PC-9 (cell line): ENCODE measurements around the gene INPP5J. TPM values are rescaled to one million over a fixed set of nuclear protein-coding genes. Genes with fewer than 3 reads are reported as not detected.

ENCODE experiments used
- BruUV-seq: library from RNA; stranded (reverse); fragments of 400-500 nt; replicated peaks from 2 replicates; lab custom pipeline; 2021; lab: Mats Ljungman, UMichigan
- CTCF ChIA-PET: fragments of 300-600 bp; sonication (Branson Sonifier 250); formaldehyde crosslinking; loops from one replicate; lab custom pipeline; 2022; ENCODE audit warnings: antibody characterized with exemption; lab: Charles Lee
- POLR2A ChIA-PET: fragments of 300-600 bp; sonication (Branson Sonifier 250); formaldehyde crosslinking; loops from one replicate; lab custom pipeline; 2022; ENCODE audit warnings: antibody characterized with exemption; ENCODE audit not compliant: unreplicated experiment; lab: Charles Lee
- DNase-seq, 2 experiments: peaks; one replicate each; pipeline versions ENCODE4 v3.0.0 to v3.0.0-alpha.2; 2015 to 2022; ENCODE audit warnings: mixed read lengths in 1 of 2
- H2AFZ ChIP-seq: fragments of 200-600 bp; sonication (generic); 2 replicates; pipeline ENCODE4 v1.8.1; 2017; ENCODE audit warnings: antibody characterized with exemption
- H3F3A ChIP-seq: fragments of 200-600 bp; sonication (generic); 2 replicates; pipeline ENCODE4 v1.8.1; 2017; ENCODE audit warnings: antibody characterized with exemption, mild to moderate bottlenecking, low read depth; ENCODE audit not compliant: insufficient read depth
- H3K27ac ChIP-seq: fragments of 200-600 bp; sonication (generic); 2 replicates; pipeline ENCODE4 v1.6.1; 2016; ENCODE audit warnings: mixed run types
- H3K27me3 ChIP-seq: fragments of 200-600 bp; sonication (generic); 2 replicates; pipeline ENCODE4 v1.6.1; 2016; ENCODE audit warnings: low read depth, mixed run types; ENCODE audit not compliant: insufficient read depth
- H3K36me3 ChIP-seq: fragments of 200-600 bp; sonication (generic); 2 replicates; pipeline ENCODE4 v1.6.1; 2016; ENCODE audit warnings: low read depth, mixed run types
- H3K4me1 ChIP-seq: fragments of 200-600 bp; sonication (generic); replicated peaks from 2 replicates; pipeline ENCODE4 v1.6.1; 2016; ENCODE audit warnings: mixed run types; ENCODE audit not compliant: insufficient read depth
- H3K4me2 ChIP-seq: fragments of 200-600 bp; sonication (generic); 2 replicates; pipeline ENCODE4 v1.6.1; 2017; ENCODE audit warnings: mixed run types
- H3K4me3 ChIP-seq: fragments of 200-600 bp; sonication (generic); 2 replicates; pipeline ENCODE4 v1.6.1; 2016; ENCODE audit warnings: mixed run types
- H3K79me2 ChIP-seq: fragments of 200-600 bp; sonication (generic); 2 replicates; pipeline ENCODE4 v1.6.1; 2017; ENCODE audit warnings: low read depth, mixed run types
- H3K9me2 ChIP-seq: fragments of 200-600 bp; sonication (generic); 2 replicates; pipeline ENCODE4 v1.8.1; 2017; ENCODE audit warnings: mild to moderate bottlenecking; ENCODE audit not compliant: insufficient read depth
- H3K9me3 ChIP-seq: fragments of 200-600 bp; sonication (generic); 2 replicates; pipeline ENCODE4 v1.8.1; 2016; ENCODE audit warnings: low read depth; ENCODE audit not compliant: insufficient read depth
- H4K20me1 ChIP-seq: fragments of 200-600 bp; sonication (generic); 2 replicates; pipeline ENCODE4 v1.8.1; 2017; ENCODE audit not compliant: insufficient read depth
- CTCF ChIP-seq: fragments of 200-600 bp; sonication (generic); conservative IDR thresholded peaks from 2 replicates; pipeline ENCODE4 v1.6.1; 2017; ENCODE audit warnings: mixed run types, antibody characterized with exemption, mild to moderate bottlenecking, moderate library complexity
- EZH2 ChIP-seq: fragments of 200-600 bp; sonication (generic); IDR thresholded peaks from 2 replicates; pipeline ENCODE4 v1.8.0; 2017; ENCODE audit warnings: antibody characterized with exemption, low read depth
- intact Hi-C: fragments of 100-400 bp; cut with micrococcal nuclease; formaldehyde crosslinking; loops from one replicate; pipeline ENCODE4 v1.10.0; 2022; ENCODE audit not compliant: unreplicated experiment
- total RNA-seq: library from RNA; stranded (reverse); gene quantifications from 2 replicates; pipeline ENCODE4 v1.2.3, GENCODE V29; 2021

The INPP5J gene
- total RNA-seq, 1 experiment from 2014 or later: 1.7 TPM

DNA sequence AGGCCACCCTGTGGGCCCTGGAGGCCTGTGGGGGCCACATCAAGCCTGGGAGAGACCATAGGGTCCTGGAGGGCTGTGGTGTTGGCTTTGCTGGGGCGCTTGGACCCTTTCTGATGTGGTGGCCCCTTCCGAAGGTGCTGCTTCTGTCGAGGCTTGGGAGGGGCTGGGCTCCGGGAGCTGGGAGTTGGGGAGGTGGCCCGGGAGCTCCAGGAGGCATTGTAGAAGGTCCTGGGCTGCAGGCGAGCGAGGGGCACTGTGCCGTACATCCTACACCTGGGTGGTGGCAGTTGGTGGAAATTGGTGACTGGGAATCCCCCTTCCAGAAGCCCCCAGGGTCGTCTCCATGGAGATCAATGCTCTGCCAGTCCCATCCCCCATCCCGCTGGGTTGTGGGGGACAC is 15.0 kb downstream of the INPP5J start:
- CTCF ChIA-PET: no interaction called here
- no TSS peak for BruUV-seq

GRCh38 chr22:31138126-31138525 is 15.4 kb downstream of the INPP5J start:
- Histone ChIP-seq H3K36me3 (no peaks in the 10 kb centered on the region), H3K4me2 (no peak overlapping the region), H3K4me1 (no peaks in the 10 kb centered on the region), H3F3A (no peaks in the 10 kb centered on the region), H3K9me2 (no peaks in the 10 kb centered on the region), H3K27ac (no peak overlapping the region), H3K4me3 (no peak overlapping the region), H3K79me2 (no peaks in the 10 kb centered on the region), H3K9me3 (no peaks in the 10 kb centered on the region), H4K20me1 (no peaks in the 10 kb centered on the region), H2AFZ (no peak overlapping the region), H3K27me3 (peaks cover 6% of the 10 kb centered on the region)
- intact Hi-C loops: no loop called here
- no TSS peak for BruUV-seq
- POLR2A ChIA-PET: interaction anchor here (0.6 kb wide), 1 partner anchor 15 kb away, joined by 10 read pairs; the partner anchor contains the start of gene INPP5J
- CTCF ChIA-PET: no interaction called here
- no peak for DNase-seq
- TF ChIP-seq EZH2 (no peak), CTCF (no peak)

More for the DNA sequence above, 15.0 kb downstream of the INPP5J start:
- Histone ChIP-seq H3K4me3 (no peak overlapping the region), H4K20me1 (no peaks in the 10 kb centered on the region), H3K4me1 (no peaks in the 10 kb centered on the region), H3K36me3 (no peaks in the 10 kb centered on the region), H3K4me2 (no peak overlapping the region), H3K9me3 (no peaks in the 10 kb centered on the region), H3K9me2 (no peaks in the 10 kb centered on the region), H3K79me2 (no peaks in the 10 kb centered on the region), H3F3A (0 out of 2 replicates have a peak, but pooled peaks cover under 1% of the 10 kb centered on the region), H3K27ac (no peak overlapping the region), H2AFZ (no peak overlapping the region), H3K27me3 (peaks cover 6% of the 10 kb centered on the region)
- intact Hi-C loops: no loop called here
- POLR2A ChIA-PET: interaction anchor here (0.6 kb wide), 1 partner anchor 15 kb away, joined by 10 read pairs; the partner anchor contains the start of gene INPP5J
- no peak for TF ChIP-seq CTCF
- TF ChIP-seq EZH2: no peak
- DNase-seq: no peak

DNA sequence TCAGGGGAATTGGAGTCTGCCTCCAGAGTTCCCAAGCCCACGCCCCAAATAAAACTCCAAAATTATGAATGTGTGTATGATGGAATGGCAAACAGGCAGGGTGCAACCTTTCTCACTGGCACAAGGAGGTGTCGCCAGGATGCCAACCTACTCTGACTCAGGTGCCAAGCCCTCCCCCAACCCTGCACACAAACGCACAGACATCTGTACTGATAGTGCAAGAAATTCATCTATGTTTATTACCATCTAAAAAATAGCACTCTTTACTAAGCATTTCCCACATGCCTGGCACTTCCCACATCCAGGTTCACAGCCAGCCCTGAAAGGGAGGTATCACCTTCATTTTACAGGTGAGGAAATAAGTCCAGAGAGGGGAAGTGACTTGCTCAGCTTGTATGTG is 16.3 kb downstream of the INPP5J start:
- Histone ChIP-seq H3K36me3 (no peaks in the 10 kb centered on the region), H3K9me2 (no peaks in the 10 kb centered on the region), H3K79me2 (no peaks in the 10 kb centered on the region), H3K27me3 (peaks cover 6% of the 10 kb centered on the region), H3F3A (peaks cover 4% of the 10 kb centered on the region; the same call in 1 of the 2 replicates), H3K4me1 (no peaks in the 10 kb centered on the region), H4K20me1 (no peaks in the 10 kb centered on the region), H3K27ac (no peak overlapping the region), H3K4me3 (no peak overlapping the region), H3K9me3 (no peaks in the 10 kb centered on the region), H2AFZ (no peak overlapping the region), H3K4me2 (no peak overlapping the region)
- intact Hi-C loops: no loop called here
- BruUV-seq: no TSS peak
- no peak for DNase-seq
- TF ChIP-seq CTCF: no peak
- no peak for TF ChIP-seq EZH2
- ChIA-PET CTCF (no interaction called here), POLR2A (interaction anchor here (0.6 kb wide), 1 partner anchor 9 kb away, joined by 7 read pairs; no protein-coding TSS in a partner anchor)
